ENCODE data around the gene TAF5L. TPM values are rescaled to one million over a fixed set of nuclear protein-coding genes. Genes with fewer than 3 reads are reported as not detected.

TAF5L gene
- polyA plus RNA-seq, 2 of the 4 experiments (the other 2 are of a cell fraction), result 17.4 to 25.0 TPM

GRCh38 chr1:229557200-229557850 is 68.6 kb downstream of the TAF5L start:
- H3K4me1 ChIP-seq, result peaks cover 17% of the 10 kb centered on the region
- H3K27ac ChIP-seq, result peak overlapping the region; percentile 90 to 97
- TF ChIP-seq CBX2 (IDR thresholded peaks at IDR 0.05; ENCODE audit: borderline replicate concordance, low read depth) (no peak), PHF8 (IDR thresholded peaks at IDR 0.05; ENCODE audit: borderline replicate concordance, low read depth) (0 out of 2 replicates have a peak, but pooled peaks have one; percentile 4), FOSL2 (IDR thresholded peaks at IDR 0.05) (no peak), FOSL2 (CRISPR knock-in tag; IDR thresholded peaks at IDR 0.05) (no peak), BHLHE40 (IDR thresholded peaks at IDR 0.05; ENCODE audit: low read depth, low read length) (no peak), POLR2A (IDR thresholded peaks at IDR 0.05; ENCODE audit: low read length) (no peak), RFX5 (IDR thresholded peaks at IDR 0.05) (no peak), MYC (IDR thresholded peaks at IDR 0.05; ENCODE audit: borderline replicate concordance, low read length) (no peak), CHD2 (IDR thresholded peaks at IDR 0.05; ENCODE audit: low read length, partially characterized antibody) (no peak), RCOR1 (IDR thresholded peaks at IDR 0.05; ENCODE audit: low read depth, low read length) (no peak), MAFK (IDR thresholded peaks at IDR 0.05; ENCODE audit: partially characterized antibody) (peak; percentile 8), GATA3 (IDR thresholded peaks at IDR 0.05; ENCODE audit: borderline replicate concordance) (no peak), ATOH8 (CRISPR knock-in tag; IDR thresholded peaks at IDR 0.05; ENCODE audit: low read depth) (no peak), ZFP36 (IDR thresholded peaks at IDR 0.05; ENCODE audit: borderline replicate concordance, partially characterized antibody) (no peak), RNF2 (IDR thresholded peaks at IDR 0.05; ENCODE audit: borderline replicate concordance, low read depth) (no peak)
- WGBS (ENCODE audit: missing lambda C conversion rate), result 51% methylated on average over 5 of the region's 5 CpGs
- FAIRE-seq, result no peak
- ChIA-PET POLR2A (interaction anchor here (1.4 to 2.3 kb wide), 2 partner anchors 49 to 68 kb away, joined by 3 to 19 read pairs; partner anchors contain the start of gene NUP133), CTCF (interaction anchor here (0.5 to 4.0 kb wide), 18 partner anchors 9 to 754 kb away, joined by 3 to 25 read pairs (median 4); partner anchors contain the start of gene NUP133)
- no peaks in the 10 kb centered on the region for H3K9me3 ChIP-seq
- no peak for DNase-seq (ENCODE audit: low read depth in 1 of 2, low spot score in 1 of 2)
- no peak for ATAC-seq
- H3K4me3 ChIP-seq, result peak overlapping the region; percentile 79
- peak overlapping the region; percentile 93 for H3K4me2 ChIP-seq

- WGBS (ENCODE audit: missing lambda C conversion rate), result 92% methylated on average over 10 of the region's 10 CpGs
- peaks cover 17% of the 10 kb centered on the region for H3K4me1 ChIP-seq
- ATAC-seq (no peak), DNase-seq (ENCODE audit: low read depth in 1 of 2, low spot score in 1 of 2) (no peak), FAIRE-seq (no peak)
- H3K4me3 ChIP-seq, result no peak overlapping the region
- no peak overlapping the region for H3K4me2 ChIP-seq
- TF ChIP-seq USF2 (IDR thresholded peaks at IDR 0.05) (no peak), NPAS2 (CRISPR knock-in tag; IDR thresholded peaks at IDR 0.05; ENCODE audit: borderline replicate concordance) (no peak), ZC3H11A (IDR thresholded peaks at IDR 0.05) (no peak), CTCF (IDR thresholded peaks at IDR 0.05) (no peak), ESRRA (IDR thresholded peaks at IDR 0.05; ENCODE audit: borderline replicate concordance, low read length) (no peak), ZFP36 (IDR thresholded peaks at IDR 0.05; ENCODE audit: borderline replicate concordance, partially characterized antibody) (no peak), RARB (CRISPR knock-in tag; IDR thresholded peaks at IDR 0.05) (no peak), CBX8 (IDR thresholded peaks at IDR 0.05) (no peak), RNF2 (IDR thresholded peaks at IDR 0.05; ENCODE audit: borderline replicate concordance, low read depth) (no peak), SMC3 (IDR thresholded peaks at IDR 0.05) (no peak), HMGXB4 (CRISPR knock-in tag; IDR thresholded peaks at IDR 0.05; ENCODE audit: borderline replicate concordance) (no peak), MAX (IDR thresholded peaks at IDR 0.05) (no peak), KDM5A (IDR thresholded peaks at IDR 0.05) (no peak), FOSL2 (IDR thresholded peaks at IDR 0.05) (no peak), FOSL2 (CRISPR knock-in tag; IDR thresholded peaks at IDR 0.05) (no peak), KDM1A (IDR thresholded peaks at IDR 0.05; ENCODE audit: low read depth) (no peak), NFE2L2 (conservative IDR thresholded peaks at IDR 0.05; ENCODE audit: low read length) (no peak), BHLHE40 (IDR thresholded peaks at IDR 0.05; ENCODE audit: low read depth, low read length) (no peak), HOXA7 (CRISPR knock-in tag; IDR thresholded peaks at IDR 0.05) (no peak), RFX5 (IDR thresholded peaks at IDR 0.05) (no peak), EP300 (IDR thresholded peaks at IDR 0.05) (no peak)
- ChIA-PET CTCF (interaction anchor here (1.3 to 4.0 kb wide), 2 partner anchors 7 to 69 kb away, joined by 3 to 25 read pairs; no protein-coding TSS in a partner anchor), POLR2A (no interaction called here)
- H3K27ac ChIP-seq, result no peak overlapping the region
- H3K9me3 ChIP-seq, result no peaks in the 10 kb centered on the region
These were observed 70.9 kb downstream of the TAF5L start for GRCh38 chr1:229554886-229555621.

All from A549 (cell line).